Omental fat pad (tissue), 4 donors: ENCODE results near the gene APOBR. TPM values are rescaled to one million over a fixed set of nuclear protein-coding genes. Genes with fewer than 3 reads are reported as not detected.
"Not testable (repeated sequence)": the region's sequence is repeated elsewhere in the genome, so short reads cannot be mapped to it uniquely, and the experiment has no call there.

Experiments
- ATAC-seq: fragments of 150-250 bp; one replicate; pipeline ENCODE4 v1.9.1; 2016; ENCODE audit warnings: mild to moderate bottlenecking, moderate library complexity; ENCODE audit not compliant: low FRiP score
- DNase-seq: peaks from one replicate; pipeline ENCODE4 v3.0.0-alpha.2; 2019; ENCODE audit warnings: low spot score
- CTCF ChIP-seq, 3 donors: fragments of 450-650 bp; IDR thresholded peaks; one replicate each; pipeline ENCODE4 v1.5.1; 2016 to 2017; ENCODE audit warnings: antibody characterized with exemption in 3 of 3, mild to moderate bottlenecking in 3 of 3, moderate library complexity in 2 of 3
- total RNA-seq, 4 donors: library from RNA; depleted of rRNA; stranded (reverse); fragments of >200 nt; gene quantifications; one replicate each; pipeline ENCODE4 v1.1.0, GENCODE V29; 2016

APOBR gene
- total RNA-seq, 4 donors from 2014 or later, result 1.5 to 15.6 (median 7.6) TPM

GRCh38 chr16:28538733-28539596, 44.5 kb downstream of the APOBR start, which contains the start of gene NUPR1:
TSS of gene NUPR1 (minus strand) at chr16:28538974. CDS start at chr16:28538907, 67 bp downstream.
- ATAC-seq (peak; percentile 98), DNase-seq (peak; percentile 75)
- no peak for TF ChIP-seq CTCF (IDR thresholded peaks at IDR 0.05)

GRCh38 chr16:28540346-28540745, 45.9 kb downstream of the APOBR start:
- no peak for ATAC-seq
- no peak for TF ChIP-seq CTCF (IDR thresholded peaks at IDR 0.05)
- no peak for DNase-seq

- TF ChIP-seq CTCF (IDR thresholded peaks at IDR 0.05), result no peak
- no peak for ATAC-seq
- no peak for DNase-seq
Measured at GRCh38 chr16:28542646-28543045, 48.2 kb downstream of the APOBR start.

- DNase-seq, result no peak
- no peak for TF ChIP-seq CTCF (IDR thresholded peaks at IDR 0.05)
- ATAC-seq, result no peak
Measured at GRCh38 chr16:28543072-28543471, 48.6 kb downstream of the APOBR start.

GRCh38 chr16:28544998-28545397, 50.6 kb downstream of the APOBR start:
- TF ChIP-seq CTCF (IDR thresholded peaks at IDR 0.05), result no peak
- ATAC-seq (no peak), DNase-seq (no peak)

GRCh38 chr16:28545964-28546363, 51.5 kb downstream of the APOBR start:
- DNase-seq, ATAC-seq: not testable (repeated sequence)

- no peak for TF ChIP-seq CTCF (IDR thresholded peaks at IDR 0.05)
- ATAC-seq, result no peak
Measured at GRCh38 chr16:28546626-28547025, 52.2 kb downstream of the APOBR start.

More at GRCh38 chr16:28546626-28547025, 52.2 kb downstream of the APOBR start:
- DNase-seq, result no peak
